C1 segment of cervical spinal cord (tissue), 14 donors: ENCODE measurements around the gene CAVIN3.
"Not testable (repeated sequence)": the region's sequence is repeated elsewhere in the genome, so short reads cannot be mapped to it uniquely, and the experiment has no call there.

ENCODE experiments used
- DNase-seq, 14 donors: peaks; one replicate each; lab custom pipeline; 2025; lab: John Stamatoyannopoulos, UW

The CAVIN3 gene

GRCh38 chr11:6326303-6326702, 6.0 kb upstream of the CAVIN3 start:
- DNase-seq = no peak

- no peak for DNase-seq
Measured at GRCh38 chr11:6323291-6323905, 3.1 kb upstream of the CAVIN3 start.

- DNase-seq = no peak
Measured at GRCh38 chr11:6321961-6322362, 1.7 kb upstream of the CAVIN3 start.

- DNase-seq = no peak
Measured at GRCh38 chr11:6321356-6321755, 1.1 kb upstream of the CAVIN3 start.

- peak in 3 of 14 donors; percentile 2 to 86 (median 21) for DNase-seq
Measured at GRCh38 chr11:6319704-6320410, 444 bp downstream of the CAVIN3 start.

- peak in 2 of 14 donors; percentile 1 to 78 for DNase-seq
Measured at GRCh38 chr11:6319001-6319703, 1.1 kb downstream of the CAVIN3 start.

GRCh38 chr11:6318204-6318603, 2.1 kb downstream of the CAVIN3 start:
- no peak for DNase-seq

- peak in 4 of 14 donors; percentile 0 to 55 (median 2) for DNase-seq
Measured at GRCh38 chr11:6315811-6316425, 4.4 kb downstream of the CAVIN3 start.

- no peak for DNase-seq
Measured at GRCh38 chr11:6312106-6312505, 8.2 kb downstream of the CAVIN3 start.

GRCh38 chr11:6307876-6308275, 12.4 kb downstream of the CAVIN3 start:
- DNase-seq = no peak

- DNase-seq = no peak
Measured at GRCh38 chr11:6305297-6305696, 15.0 kb downstream of the CAVIN3 start.

- DNase-seq = no peak
Measured at GRCh38 chr11:6303661-6304060, 16.6 kb downstream of the CAVIN3 start.

- DNase-seq = no peak
Measured at GRCh38 chr11:6301096-6301495, 19.2 kb downstream of the CAVIN3 start.

GRCh38 chr11:6300325-6300724, 20.0 kb downstream of the CAVIN3 start:
- no peak for DNase-seq

GRCh38 chr11:6298605-6299004, 21.7 kb downstream of the CAVIN3 start:
- DNase-seq = no peak

- DNase-seq = no peak
Measured at GRCh38 chr11:6297831-6298230, 22.5 kb downstream of the CAVIN3 start.

- DNase-seq = no peak
Measured at GRCh38 chr11:6285019-6285418, 35.3 kb downstream of the CAVIN3 start.

- no peak for DNase-seq
Measured at GRCh38 chr11:6284250-6284649, 36.1 kb downstream of the CAVIN3 start.

- DNase-seq = no peak
Measured at GRCh38 chr11:6283453-6284023, 36.8 kb downstream of the CAVIN3 start.

GRCh38 chr11:6280809-6281208, 39.5 kb downstream of the CAVIN3 start:
- not testable (repeated sequence) for DNase-seq

- peak in 1 of 14 donors; percentile 90 for DNase-seq
Measured at GRCh38 chr11:6273188-6273587, 47.1 kb downstream of the CAVIN3 start.

- no peak for DNase-seq
Measured at GRCh38 chr11:6271598-6271997, 48.7 kb downstream of the CAVIN3 start.
